AML-193 (cell line): ENCODE data around the gene PTPRE.

Source experiments
- DNase-seq, 2 experiments: peaks; one replicate each; lab custom pipeline; 2025; lab: John Stamatoyannopoulos, UW

PTPRE gene

GRCh38 chr10:128060341-128061250 is 153.7 kb downstream of the PTPRE start:
- no peak for DNase-seq

DNA sequence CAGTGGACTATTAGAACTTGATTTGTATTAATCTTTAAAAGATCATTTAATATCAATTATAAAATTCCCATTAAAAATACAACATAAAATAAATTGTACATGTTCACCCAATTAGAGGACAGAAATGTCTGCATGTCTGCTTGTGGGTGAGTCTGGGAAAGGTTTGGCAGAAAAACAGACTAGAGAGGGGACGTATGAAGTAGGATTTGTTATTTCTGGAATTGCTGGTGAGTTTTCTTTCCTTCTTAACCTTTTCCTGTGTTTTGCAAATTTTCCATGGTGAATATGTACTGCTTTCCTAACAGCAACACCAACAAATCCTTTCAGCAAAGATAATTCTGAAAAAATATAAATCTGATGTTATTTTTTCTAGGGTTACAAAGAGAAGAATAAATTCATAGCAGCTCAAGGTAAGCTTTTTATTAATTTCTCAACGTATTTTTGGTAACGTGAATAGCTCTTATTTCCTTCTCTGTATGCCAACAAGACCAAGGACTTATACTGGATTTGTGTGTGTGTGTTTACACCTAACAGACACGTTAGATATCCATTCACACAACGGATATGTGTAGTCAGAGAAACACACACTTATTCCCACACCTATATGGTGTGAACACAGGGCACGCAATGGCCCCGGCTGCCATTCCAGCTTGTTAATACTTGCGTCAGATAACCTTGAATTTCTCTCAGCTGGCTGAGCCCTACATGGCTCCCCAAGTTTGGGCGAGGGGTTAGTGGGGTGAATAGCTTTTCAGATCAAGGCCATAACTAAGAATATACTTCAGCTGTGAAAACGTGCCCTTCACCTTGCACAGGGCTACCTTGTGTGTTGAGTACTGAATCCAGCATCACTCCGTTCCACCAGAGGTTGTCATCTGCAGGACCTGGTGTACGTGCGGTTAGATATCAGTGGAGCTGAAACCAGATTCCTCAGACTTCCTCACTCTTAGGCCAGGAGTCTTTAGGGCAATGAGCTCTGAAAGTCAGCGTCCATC is 154.7 kb downstream of the PTPRE start:
- no peak for DNase-seq

DNA sequence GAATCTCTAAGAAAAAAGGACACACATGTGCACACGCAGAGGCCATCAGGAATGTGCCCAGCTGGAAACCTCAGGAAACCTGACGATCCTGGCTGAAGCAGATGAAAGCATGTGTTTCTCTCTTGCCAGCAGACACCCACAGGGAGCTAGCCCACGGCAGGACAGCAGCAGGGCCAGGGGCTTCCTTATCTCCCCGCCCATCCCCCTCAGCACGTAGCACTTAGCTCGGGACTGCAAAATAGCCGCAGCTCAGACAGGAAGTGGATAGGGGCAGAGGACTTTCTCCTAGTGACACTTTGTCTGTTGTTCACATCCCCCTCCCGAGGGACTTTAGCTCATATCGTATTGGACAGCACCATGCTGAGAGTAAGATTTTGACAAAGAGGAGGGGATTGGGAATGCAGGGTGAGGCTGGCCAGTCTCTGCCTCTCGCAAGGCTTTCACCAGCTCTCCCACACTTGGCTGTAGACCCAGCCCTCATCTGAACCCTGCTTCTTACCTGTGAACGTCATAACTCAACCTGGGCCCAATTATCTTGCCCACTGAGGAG is 155.5 kb downstream of the PTPRE start:
- no peak for DNase-seq

GRCh38 chr10:128062881-128063563 is 156.1 kb downstream of the PTPRE start:
- DNase-seq: peak; percentile 70 to 75

DNA sequence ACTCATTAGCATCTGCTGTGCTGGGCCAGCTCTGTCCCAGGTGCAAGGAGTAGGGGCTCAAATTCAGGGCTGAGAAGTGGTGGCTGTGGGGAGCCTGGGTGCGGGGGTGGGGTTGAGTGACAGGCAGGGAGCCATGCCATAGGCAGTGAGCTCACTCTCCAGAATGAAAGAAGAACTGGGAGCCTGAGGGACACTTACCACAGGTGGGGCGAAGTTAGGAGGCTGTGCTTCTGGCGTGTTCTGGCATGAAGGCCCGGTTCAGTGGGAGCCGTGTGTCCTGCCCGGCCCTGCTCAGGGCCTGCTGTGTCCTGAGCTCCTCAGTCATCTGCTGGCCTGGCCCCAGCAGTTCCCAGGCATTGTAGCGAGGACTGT is 156.8 kb downstream of the PTPRE start:
- no peak for DNase-seq

- DNase-seq: peak; percentile 97 to 98
Observed at GRCh38 chr10:128064108-128064969, 157.4 kb downstream of the PTPRE start.

DNA sequence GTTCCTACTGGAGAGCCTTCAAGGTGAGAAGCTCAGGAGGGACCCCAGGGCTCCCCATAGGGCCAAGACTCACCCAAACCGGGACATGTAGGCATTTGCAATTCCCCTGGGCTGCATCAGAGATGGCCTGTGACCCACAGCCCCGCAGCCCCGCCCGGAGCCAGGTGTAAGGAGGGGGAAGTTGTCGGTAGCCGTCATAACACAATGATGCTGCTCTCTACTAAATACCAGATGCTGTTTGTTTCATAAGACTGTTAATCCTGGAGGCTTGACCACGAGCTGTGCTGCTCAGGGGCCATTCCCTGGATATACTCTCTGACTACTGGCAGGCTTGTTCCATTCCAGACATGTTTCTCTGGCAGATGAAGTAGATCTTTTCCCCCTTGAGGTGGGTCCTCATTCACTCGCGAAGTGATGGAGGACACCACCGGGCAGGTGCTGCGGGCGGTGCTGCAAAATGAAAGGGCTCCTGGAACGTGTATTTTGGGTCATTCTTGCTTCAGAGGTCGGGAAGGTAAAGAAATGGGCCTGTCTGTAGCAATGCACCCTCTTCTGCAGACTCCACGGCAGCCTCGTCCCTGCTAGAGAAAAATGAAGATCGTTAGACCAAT is 158.2 kb downstream of the PTPRE start:
- peak; percentile 81 for DNase-seq

DNA sequence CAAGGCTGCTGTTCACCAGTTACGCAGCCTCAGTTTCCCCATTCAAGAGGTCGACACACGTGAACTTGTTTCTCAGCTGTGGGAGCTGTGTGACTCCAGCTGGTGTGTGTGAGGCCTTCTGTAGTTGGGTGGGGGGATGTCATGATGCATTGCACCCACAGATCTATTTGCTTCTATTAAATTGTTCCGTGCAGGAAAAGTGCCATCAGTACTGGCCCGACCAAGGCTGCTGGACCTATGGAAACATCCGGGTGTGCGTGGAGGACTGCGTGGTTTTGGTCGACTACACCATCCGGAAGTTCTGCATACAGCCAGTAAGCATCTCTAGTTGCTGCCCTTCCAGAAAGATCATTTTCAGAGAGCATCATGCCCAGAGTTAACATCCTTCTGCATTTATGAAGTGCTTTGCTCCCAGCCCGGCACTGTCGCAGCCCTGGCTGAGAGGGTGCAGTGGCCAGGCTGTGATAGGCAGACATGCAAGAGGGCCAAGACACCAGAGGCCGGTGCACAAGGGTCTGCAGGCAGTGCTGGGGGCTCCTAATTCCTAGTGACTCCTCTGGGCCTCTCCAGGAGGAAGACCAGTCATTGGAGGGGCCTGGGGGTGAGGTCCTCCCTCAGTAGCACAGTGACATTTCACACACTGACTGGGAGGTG is 159.1 kb downstream of the PTPRE start:
- no peak for DNase-seq

- DNase-seq: no peak
Observed at GRCh38 chr10:128066870-128067382, 160.0 kb downstream of the PTPRE start.

DNA sequence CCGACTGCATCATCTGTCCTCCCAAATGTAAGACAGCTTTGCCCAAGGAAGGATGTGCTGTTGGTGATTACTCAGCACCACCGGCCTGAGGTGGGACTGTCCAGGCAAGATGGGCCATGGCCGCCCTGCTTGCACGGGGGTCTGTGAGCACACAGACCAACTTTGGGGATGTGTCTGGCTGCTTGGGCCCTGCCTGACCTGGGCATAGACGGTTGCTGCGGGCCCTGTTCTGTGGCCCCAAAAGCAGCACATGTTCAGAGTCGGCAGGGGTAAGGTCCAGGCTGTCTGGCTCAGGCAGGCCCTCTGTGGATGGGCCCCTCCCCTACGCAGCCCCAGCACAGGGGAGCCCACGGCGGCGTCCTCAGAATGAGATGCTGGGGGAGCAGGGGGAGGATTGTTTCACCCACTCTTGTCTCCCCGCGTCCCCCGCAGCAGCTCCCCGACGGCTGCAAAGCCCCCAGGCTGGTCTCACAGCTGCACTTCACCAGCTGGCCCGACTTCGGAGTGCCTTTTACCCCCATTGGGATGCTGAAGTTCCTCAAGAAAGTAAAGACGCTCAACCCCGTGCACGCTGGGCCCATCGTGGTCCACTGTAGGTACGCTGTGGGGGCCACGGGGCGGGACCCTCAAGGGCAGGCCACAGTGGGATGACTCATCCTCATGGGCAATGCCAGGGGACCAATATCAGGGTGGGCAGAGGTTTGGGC is 160.9 kb downstream of the PTPRE start:
- DNase-seq: no peak

DNA sequence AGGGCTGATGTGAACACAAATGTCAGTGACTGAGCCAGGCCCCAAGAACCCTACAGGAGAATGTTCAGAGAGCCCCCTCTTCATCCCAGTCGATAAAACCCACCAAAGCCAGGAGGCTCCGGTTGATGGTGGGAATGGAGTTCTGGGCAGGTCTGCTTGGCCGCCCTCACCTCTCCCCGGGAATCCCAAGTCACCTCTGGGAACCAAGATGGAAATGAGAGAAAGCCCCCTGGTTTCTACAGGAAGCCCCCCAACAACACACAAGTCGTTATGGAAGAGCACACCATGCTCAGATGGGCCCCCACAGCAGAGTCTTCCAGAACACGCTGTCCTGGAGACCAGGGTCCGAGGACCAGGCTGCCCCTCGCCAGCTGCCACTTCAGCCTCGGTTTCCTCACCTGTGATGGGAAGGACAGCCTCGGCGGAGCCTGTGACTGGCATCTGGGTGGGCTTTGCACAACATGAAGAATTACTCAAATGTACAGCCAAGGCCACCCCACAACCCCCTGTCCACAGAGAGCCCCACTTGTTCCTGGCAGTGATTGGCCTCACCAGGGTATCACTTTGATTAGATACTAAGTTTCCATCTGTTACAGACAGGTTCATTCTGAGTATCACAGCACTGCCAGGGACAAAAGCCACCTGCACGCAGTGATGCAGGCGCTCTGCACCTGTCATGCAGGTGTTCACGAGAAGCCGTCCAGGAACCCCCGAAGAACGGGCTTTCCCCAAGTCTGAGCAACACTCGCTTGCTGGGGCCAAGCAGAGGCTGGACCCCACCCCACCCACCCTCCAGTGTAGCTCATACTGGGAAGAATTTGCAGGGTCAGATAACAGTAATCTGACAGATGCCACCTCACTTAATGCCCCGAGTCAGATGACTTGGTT is 161.7 kb downstream of the PTPRE start:
- no peak for DNase-seq

GRCh38 chr10:128069351-128070051 is 162.6 kb downstream of the PTPRE start:
- peak; percentile 65 to 81 for DNase-seq

GRCh38 chr10:128070161-128070560 is 163.3 kb downstream of the PTPRE start:
- DNase-seq: no peak

DNA sequence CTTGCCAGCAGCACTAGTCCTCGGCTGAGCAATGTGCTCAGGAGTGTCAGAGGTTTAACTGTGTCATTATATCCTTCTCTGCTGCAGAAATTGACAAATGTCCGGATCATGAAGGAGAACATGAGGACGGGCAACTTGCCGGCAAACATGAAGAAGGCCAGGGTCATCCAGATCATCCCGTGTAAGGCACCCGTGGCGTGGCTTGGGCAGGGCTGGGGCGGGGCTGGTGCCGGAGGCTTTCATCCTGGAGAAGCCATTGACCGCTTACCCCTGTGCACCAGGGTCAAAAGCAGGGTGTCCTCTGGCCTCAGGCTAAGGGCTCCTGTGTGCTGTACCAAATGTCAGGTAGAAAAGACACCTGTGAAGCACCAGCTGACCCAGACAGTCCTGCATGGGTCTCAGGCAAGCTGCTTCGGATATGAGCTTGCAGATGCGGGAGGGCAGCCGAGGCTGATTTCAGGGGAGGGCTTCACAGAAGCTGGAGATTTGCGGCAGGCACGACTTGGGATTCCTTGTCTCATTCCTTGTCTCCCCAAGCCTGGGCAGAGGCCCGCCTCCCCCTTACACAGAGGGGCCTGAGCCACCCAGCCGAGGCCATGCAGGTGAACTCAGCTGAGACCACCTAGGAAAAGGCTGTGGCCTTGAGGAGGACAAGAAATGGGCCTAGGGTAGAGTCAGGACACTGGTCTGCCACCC is 164.0 kb downstream of the PTPRE start:
- DNase-seq: no peak

DNA sequence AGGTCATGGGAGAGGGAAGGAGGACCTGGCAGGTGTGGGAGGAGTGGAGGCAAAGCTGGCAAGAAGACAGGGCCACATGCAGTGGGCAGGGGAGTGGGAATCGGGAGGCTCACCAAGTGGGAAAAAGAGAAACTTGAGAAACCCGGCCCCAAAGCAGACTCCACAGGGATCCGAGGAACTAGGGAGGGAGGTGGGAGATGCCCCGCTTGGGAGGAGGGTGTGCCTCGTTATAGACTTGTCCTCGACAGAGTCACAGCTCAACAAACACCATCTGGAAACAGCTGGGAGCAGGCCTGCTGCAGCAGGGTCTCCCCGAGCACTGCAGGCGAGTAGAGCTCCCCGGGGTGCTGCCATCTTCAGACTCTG is 164.5 kb downstream of the PTPRE start:
- DNase-seq: no peak

- no peak for DNase-seq
Observed at GRCh38 chr10:128072046-128072445, 165.1 kb downstream of the PTPRE start.
